H54 (cell line): ENCODE data around the gene MAP3K10.

Experiments
- DNase-seq: peaks from one replicate; pipeline ENCODE4 v3.0.0; 2011; ENCODE audit warnings: low spot score, mixed read lengths; ENCODE audit not compliant: insufficient read length
- FAIRE-seq: peaks from 3 replicates; lab custom pipeline; 2011; peaks lifted over from hg19 to GRCh38; lab: Jason Lieb, UNC
- POLR2A ChIP-seq: IDR thresholded peaks from 2 replicates; pipeline ENCODE4 v1.6.1; 2011; ENCODE audit warnings: low read depth, mild to moderate bottlenecking, low read length

MAP3K10 gene

DNA sequence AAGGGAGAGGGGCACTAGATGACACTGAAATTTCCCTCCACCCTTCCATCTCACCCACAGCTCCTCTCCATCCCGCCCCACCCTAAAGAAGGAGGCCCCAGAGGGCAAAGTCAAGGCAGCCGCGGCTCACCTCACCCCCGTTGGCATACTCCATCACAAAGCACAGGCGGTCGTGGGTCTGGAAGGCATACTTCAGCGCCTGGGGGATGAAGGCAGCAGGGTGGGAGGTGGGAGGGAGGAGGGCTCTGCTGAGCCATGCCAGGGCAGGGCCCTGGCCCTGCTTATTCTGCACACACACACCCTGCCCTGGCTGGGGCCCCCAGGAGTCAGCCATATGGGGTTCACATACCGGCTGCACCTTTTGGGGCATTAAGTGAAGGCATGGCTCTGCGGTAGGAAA lies 47.5 kb downstream of the MAP3K10 start:
- TF ChIP-seq POLR2A: no peak
- DNase-seq: no peak
- FAIRE-seq: no peak

DNA sequence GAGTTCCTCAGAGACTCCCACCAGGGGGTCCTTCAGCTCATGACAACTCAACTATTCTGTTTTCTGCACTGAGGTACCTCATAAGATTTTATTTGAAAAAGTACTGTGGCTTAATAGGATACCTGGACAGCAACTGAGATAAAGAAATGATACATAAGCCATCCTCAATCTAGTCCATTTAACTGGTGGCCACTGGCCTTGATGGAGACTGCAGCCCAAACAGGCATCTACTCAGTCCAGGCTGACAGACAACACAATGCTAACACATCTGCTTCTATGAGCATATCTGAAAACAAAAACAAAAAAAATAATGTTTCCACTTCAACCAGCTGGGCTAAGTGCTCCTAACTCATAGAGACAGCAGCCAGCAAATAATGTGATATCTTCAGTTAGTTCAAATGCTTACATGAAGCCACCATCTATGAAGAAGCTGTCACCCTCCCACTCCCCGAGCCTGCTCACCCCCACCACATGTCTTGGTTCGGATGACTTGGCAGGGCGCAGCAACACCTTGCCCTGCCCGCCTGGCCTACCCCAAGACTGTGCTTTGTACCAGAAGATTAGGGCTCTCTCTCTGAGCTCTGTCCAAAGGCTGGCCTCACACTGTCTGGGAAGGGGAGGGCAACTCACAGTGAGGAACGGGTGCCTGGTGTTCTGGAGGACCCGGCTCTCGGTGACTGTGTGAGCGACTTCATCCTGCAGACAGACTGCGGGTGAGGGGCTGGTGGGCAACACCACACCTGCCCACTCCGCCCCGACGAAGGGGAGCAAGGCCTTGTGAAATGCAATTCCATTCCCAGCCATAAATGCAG lies 48.4 kb downstream of the MAP3K10 start:
- DNase-seq (no peak), FAIRE-seq (no peak)
- TF ChIP-seq POLR2A: no peak

DNA sequence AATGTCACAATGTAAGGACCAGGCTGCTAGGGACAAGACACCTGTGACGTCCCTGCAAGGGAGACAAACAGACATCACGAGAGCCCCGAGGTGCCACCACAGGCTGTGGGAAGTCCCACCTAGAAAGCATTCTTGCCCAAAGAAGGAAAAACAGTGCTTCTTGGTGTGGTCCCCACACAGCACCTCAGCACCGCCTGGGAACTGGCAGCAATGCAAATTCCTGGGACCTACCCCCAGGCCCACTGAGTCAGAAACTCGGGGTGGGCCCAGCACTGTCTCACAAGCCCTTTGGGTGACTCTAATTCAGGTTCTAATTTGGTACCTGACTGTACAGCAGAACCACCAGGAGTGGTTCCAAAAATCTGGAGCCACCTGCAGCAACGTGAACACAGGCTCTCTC lies 49.1 kb downstream of the MAP3K10 start:
- DNase-seq (no peak), FAIRE-seq (no peak)
- no peak for TF ChIP-seq POLR2A

DNA sequence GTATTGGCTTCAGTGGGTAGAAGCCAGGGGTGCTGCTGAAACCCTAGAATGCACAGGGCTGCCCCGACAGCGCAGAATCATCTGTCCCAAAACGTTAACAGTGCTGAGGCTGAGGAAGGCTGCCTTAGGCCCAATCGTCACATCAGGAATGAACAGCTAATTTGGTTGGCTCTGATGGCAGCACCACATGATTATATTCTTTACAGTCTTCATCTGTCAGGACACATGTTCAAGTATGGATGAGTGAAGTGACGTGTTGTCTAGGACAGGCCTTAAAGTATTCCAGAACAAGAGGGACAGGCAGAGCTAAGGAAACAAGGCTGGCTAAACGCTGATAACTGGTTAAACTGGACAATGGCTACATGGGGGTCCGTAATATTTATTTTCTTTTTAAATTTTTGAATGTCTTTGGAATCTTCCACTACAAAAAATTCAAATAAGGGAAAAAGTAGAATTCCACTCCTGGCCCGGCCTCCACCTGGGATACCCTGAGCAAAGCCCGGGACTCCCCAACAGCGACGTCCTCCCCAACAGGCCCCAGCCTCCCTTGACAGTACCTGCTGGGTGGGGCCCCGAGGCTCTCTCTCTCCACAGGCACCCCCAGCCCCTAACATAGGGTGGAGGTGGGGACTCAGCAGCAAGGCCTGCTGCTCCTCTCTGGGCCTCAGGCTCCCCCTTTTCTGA lies 50.0 kb downstream of the MAP3K10 start:
- no peak for TF ChIP-seq POLR2A
- DNase-seq (no peak), FAIRE-seq (no peak)

DNA sequence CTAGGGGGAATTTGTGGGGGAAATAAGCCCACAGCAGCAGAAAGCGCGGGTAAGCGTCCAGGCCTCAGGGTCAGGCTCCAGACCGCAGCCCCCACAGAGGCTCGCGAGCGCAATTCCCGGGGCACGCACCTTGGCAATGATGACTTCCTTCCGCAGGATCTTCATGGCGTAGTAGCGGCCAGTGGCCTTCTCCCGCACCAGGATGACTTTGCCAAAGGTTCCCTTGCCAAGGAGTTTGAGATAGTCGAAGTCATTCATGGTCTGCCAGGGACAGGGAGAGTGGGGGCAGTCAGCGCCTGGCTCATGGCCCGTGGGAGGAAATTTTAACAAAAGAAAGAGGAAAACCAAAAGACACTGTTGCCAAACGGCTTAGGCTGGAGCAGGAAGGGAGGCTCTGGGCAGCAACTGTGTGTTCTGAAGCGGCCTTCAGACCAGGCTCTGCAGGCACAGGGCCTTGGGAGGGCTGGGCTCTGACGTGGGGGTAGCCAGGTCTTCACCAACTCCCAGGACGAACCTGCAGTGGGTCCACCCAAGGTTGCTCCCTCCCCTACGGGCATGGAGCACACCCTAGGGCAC lies 50.7 kb downstream of the MAP3K10 start:
- no peak for TF ChIP-seq POLR2A
- FAIRE-seq (no peak), DNase-seq (no peak)

DNA sequence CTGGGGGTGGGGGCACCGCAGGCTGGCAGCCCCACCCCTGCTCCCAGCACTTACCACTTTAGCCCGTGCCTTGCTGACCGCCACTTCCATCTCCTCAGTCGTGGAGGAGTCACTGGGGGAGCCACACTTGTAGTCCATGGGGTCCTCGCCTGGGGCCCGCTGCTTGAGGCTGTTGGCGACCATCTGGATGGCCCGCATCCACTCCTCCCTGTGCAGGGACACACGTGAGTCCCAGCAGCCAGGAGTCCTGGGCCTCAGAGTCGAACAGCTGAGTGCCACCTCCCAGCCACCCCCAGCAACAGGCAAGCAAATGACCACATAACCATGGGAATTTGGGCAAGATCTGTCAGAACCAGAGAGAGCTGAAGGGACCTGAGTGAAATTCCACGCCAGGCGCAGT lies 51.3 kb downstream of the MAP3K10 start:
- FAIRE-seq (no peak), DNase-seq (no peak)
- TF ChIP-seq POLR2A: no peak

DNA sequence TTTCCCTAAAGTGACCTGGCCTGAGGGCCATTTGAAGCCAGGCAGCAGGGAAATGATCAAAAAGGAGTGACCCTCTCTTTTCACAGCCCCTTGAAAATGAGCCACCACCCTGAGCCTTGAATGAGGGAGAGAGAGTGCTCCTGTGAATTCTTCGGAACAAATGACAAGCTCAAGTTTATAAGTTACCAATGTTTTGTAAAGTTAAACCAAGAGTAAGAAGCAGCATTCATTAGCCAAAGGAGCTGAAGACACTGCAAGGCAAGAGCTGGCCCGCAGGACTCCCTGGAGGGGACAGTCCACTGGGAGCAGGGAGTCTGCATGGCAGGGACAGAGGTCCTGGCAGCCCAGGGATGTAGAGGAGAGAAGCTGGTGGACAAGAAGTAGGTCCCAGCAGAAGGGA lies 52.0 kb downstream of the MAP3K10 start:
- DNase-seq: no peak
- no peak for TF ChIP-seq POLR2A
- no peak for FAIRE-seq

DNA sequence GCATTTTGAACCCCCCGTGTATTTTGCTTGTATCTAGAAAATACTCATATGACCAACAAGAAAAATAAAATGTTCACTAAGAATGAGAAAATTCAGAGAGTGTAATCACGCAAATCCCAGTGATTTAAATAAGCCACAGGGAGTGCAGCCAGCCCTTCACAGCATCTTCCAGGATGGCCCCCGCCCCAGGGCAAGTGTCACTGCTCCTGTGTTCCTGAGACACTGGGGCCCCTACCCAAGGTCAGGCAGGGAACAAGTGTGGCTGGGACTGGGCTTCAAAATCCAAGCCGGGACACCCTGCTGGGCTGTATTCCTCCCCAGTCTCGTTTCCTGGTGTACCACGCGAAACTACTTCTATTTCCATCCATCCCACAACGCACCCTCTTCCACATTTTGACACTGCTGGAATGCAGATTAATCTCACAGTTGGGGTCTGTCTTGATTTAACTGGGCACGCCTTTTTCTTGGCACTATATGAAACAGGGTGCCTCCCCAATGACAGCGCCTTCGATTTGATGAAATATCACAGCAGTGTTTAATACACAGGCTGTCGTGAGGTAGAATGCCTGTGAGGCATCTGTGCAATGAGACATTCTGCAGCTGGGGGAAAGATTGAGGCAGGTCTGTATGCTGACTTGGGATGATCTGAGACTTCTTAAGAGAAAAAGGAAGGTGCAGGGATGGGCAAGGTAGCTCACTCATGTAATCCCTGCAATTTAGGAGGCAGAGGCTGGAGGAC lies 53.5 kb downstream of the MAP3K10 start:
- no peak for TF ChIP-seq POLR2A
- FAIRE-seq: no peak
- no peak for DNase-seq

DNA sequence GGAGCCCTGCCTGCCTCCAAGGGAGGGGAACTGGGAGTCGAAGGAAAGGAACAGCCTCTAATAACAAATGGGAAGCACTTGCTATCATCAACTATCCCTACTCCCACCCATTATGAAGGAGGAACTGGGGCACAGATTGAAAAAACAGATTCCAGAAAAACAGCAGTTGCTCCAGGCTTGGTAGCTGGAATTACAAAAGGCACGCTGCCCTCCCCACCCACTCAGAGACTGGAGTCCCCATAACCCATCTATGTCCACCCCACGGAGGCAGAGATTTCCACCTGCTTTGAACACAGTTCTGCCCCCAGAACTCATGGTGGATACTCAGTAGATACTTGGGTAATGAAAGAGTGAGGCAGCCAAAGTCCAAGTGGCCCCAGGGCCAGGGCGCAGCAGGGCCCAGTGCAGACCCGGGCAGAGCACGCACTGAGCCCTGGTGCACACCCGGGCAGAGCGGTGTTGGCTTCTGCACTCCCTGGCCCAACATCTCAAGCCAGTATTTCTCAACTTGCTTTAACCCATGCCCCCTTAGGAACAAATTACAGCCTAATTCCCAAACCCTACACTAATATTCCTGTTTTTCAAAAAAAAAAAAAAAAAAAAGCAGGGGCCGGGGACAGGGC lies 54.4 kb downstream of the MAP3K10 start:
- FAIRE-seq: no peak
- TF ChIP-seq POLR2A: no peak
- DNase-seq: no peak

DNA sequence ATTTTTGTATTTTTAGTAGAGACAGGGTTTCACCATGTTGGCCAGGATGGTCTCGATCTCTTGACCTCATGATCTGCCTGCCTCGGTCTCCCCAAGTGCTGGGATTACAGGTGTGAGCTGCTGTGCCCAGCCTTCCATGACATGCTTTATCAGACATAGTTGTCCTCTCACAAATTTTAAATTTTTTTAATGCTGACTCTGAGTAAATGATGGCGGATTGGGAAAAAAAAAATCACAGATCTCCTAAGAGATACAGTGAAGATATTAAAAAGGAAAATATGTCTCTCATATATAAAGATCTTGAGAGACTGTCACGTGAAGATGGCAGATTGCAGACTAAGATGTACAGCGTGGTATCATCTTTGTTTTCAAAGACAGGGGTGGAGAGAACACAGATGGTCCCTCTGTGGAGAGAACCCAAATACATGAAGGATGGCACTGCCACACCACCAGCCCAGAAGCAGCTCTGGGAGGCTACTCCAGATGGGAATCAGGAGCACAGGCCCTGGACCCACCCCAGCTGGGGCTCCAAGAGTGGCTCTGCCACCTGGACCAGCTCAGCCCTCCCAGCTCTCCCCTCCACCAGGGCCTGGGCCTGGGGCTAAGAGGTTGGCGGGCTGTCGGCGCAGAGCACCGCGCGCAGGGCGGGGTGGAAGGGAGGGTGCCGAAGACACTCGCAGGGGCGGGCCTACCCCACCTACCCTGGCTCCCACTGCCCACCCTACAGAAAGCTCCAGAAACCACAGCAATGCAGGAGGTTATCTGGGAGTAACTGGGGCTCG lies 55.3 kb downstream of the MAP3K10 start:
- no peak for TF ChIP-seq POLR2A
- DNase-seq (no peak), FAIRE-seq (no peak)

DNA sequence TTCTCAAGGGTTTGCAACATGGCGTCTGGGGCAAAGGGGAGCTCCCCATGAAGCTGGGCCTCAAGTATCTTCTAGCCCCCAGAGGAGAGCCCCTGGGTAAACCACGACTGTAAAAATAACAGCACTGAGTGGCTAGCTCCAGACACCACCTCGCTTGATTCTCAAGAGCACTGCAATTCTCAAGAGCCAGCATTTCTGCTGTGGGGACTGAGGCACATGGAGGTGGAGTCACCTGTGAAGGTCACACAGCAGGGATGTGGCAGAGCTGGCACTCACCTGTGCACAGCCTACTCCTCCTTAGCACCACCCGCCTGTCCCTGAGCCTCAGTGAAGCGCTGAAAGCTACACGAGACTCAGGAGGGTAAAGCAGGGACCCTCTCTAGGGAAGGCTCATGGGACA lies 56.0 kb downstream of the MAP3K10 start:
- no peak for DNase-seq
- no peak for FAIRE-seq
- no peak for TF ChIP-seq POLR2A

DNA sequence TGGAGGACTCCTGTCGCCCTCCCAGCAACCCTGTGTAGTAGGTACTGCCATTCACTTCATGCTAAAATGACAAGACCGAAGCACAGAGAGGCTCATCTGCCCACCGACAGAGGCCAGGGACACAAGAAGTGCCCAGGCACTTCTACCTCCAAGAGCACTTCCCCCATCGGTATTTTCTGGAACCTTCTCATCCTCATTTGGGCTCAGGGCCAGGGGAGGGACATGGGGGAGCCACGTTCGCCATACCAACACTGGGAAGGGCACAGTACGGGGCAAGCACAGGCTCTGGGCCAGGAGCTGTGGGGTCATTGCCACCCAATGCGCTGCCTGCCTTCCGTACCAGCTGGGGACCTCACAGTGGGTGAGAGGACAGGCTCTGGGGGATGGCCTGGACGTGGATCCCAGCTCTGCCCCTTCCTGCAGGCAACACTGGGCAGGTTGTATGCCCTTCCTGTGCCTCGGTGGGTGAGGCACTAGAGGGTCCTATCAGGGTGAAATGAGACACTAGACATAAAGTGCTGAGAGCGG lies 56.6 kb downstream of the MAP3K10 start:
- FAIRE-seq (no peak), DNase-seq (no peak)
- no peak for TF ChIP-seq POLR2A
